GM21447 (cell line): ENCODE data around the gene ZNF334.

ENCODE experiments used
- ATAC-seq: cut with Tn5 transposase; IDR thresholded peaks from one replicate; pipeline ENCODE4 v1.9.1; 2021; ENCODE audit not compliant: unreplicated experiment

Gene ZNF334

GRCh38 chr20:46512943-46513844 lies at the start of gene ZNF334:
Gene ZNF334 (minus strand): TSS chr20:46513559. CDS start chr20:46512102, 1,457 bp downstream.
- ATAC-seq = peak; percentile 85

GRCh38 chr20:46562373-46563169 lies 49.2 kb upstream of the ZNF334 start:
- ATAC-seq = no peak

- ATAC-seq = no peak
These were observed 48.6 kb upstream of the ZNF334 start for GRCh38 chr20:46562009-46562372.

- ATAC-seq = no peak
These were observed 46.5 kb upstream of the ZNF334 start for GRCh38 chr20:46559685-46560440.

- ATAC-seq = no peak
These were observed 45.6 kb upstream of the ZNF334 start for GRCh38 chr20:46559001-46559400.

- no peak for ATAC-seq
These were observed 45.2 kb upstream of the ZNF334 start for GRCh38 chr20:46558511-46558959.

- ATAC-seq = no peak
These were observed 44.0 kb upstream of the ZNF334 start for GRCh38 chr20:46557231-46557956.

GRCh38 chr20:46555370-46555956 lies 42.1 kb upstream of the ZNF334 start:
- no peak for ATAC-seq

GRCh38 chr20:46554828-46555227 lies 41.5 kb upstream of the ZNF334 start:
- ATAC-seq = no peak

GRCh38 chr20:46553926-46554325 lies 40.6 kb upstream of the ZNF334 start:
- ATAC-seq = no peak

- ATAC-seq = peak; percentile 68
These were observed 39.4 kb upstream of the ZNF334 start for GRCh38 chr20:46552460-46553420.

- no peak for ATAC-seq
These were observed 38.4 kb upstream of the ZNF334 start for GRCh38 chr20:46551522-46552381.

GRCh38 chr20:46550461-46550860 lies 37.1 kb upstream of the ZNF334 start, which contains the start of gene OCSTAMP:
Gene OCSTAMP (minus strand): TSS chr20:46550654. CDS start chr20:46550560, 94 bp downstream.
- ATAC-seq = no peak

- no peak for ATAC-seq
These were observed 36.0 kb upstream of the ZNF334 start for GRCh38 chr20:46549188-46549972.

GRCh38 chr20:46548688-46549087 lies 35.3 kb upstream of the ZNF334 start:
- ATAC-seq = no peak

- ATAC-seq = no peak
These were observed 34.6 kb upstream of the ZNF334 start for GRCh38 chr20:46547995-46548394.

GRCh38 chr20:46546936-46547335 lies 33.6 kb upstream of the ZNF334 start:
- ATAC-seq = no peak
